ENCODE results near the gene COIL. TPM values are rescaled to one million over a fixed set of nuclear protein-coding genes. Genes with fewer than 3 reads are reported as not detected.

The COIL gene
- total and polyA plus RNA-seq, 9 of the 15 experiments (the other 6 are each of a cell fraction or from before 2014, with no cell fraction given) = 23.9 to 41.3 (median 28.7) TPM

DNA sequence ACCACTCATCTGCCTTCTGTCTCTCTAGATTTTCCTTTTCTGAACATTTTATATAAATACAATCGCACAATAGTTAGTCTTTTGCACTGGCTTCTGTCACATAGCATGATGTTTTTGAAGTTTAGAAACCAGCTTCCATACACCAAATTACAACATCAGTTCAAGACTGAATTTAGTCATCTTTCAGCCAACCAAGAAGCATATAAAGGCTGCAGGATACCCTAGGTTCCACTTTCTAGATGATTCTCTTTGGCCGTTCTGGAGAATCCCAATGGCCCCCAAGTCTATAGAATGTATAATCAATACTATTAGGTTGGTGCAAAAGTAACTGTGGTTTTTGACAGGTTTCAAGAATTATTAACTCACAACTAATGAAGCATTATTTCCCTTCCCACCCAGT is 36.5 kb upstream of the COIL start:
- in situ Hi-C loops (cut with MboI) = no loop called here
- Histone ChIP-seq H3K79me2 (ENCODE audit: control insufficient read depth, insufficient read depth, low read length) (no peaks in the 10 kb centered on the region), H3K4me1 (replicated peaks in 1 of 2; ENCODE audit: control insufficient read depth in 2 of 2, insufficient read depth in 2 of 2, low read length in 2 of 2) (0 out of 5 replicates have a peak, but pooled peaks cover 0 to 3% of the 10 kb centered on the region in 2 experiments), H2AFZ (ENCODE audit: low read depth, low read length) (no peak overlapping the region), H3K9me3 (replicated peaks; ENCODE audit: control insufficient read depth, insufficient read depth, low read depth, low read length) (no peaks in the 10 kb centered on the region), H4K20me1 (replicated peaks; ENCODE audit: control insufficient read depth, insufficient read depth, low read length) (no peaks in the 10 kb centered on the region), H3K4me2 (ENCODE audit: insufficient read depth, low read length) (no peak overlapping the region), H3K27ac (ENCODE audit: extremely low read depth, low read depth, low read length) (no peak overlapping the region), H3K9ac (ENCODE audit: insufficient read depth in 1 of 2, low read depth in 2 of 2, low read length in 2 of 2) (no peak overlapping the region), H3K4me3 (no peak overlapping the region), H3K9me1 (ENCODE audit: control insufficient read depth, insufficient read depth, low read length) (no peaks in the 10 kb centered on the region), H3K27me3 (ENCODE audit: control insufficient read depth in 2 of 2, insufficient read depth in 2 of 2, low read length in 2 of 2) (no peaks in the 10 kb centered on the region), H3K36me3 (ENCODE audit: control insufficient read depth, insufficient read depth, low read length) (no peaks in the 10 kb centered on the region; the same call in 2 of the 3 replicates)
- ChIA-PET CTCF (ENCODE audit: low intra/inter-chr PET ratio) (no interaction called here), POLR2A (interaction anchor here (0.5 kb wide), 1 partner anchor 502 kb away, joined by 4 read pairs; no protein-coding TSS in a partner anchor)
- ATAC-seq = no peak
- DNase-seq (ENCODE audit: extremely low read depth in 1 of 4, low spot score in 3 of 4) = no peak
- intact Hi-C loops (cut with micrococcal nuclease) = no loop called here
- no peak for FAIRE-seq
- no peak for TF ChIP-seq CTBP1 (IDR thresholded peaks at IDR 0.05; ENCODE audit: borderline replicate concordance)
- TF ChIP-seq FOXJ2 (tag; IDR thresholded peaks at IDR 0.05) = no peak
- no peak for TF ChIP-seq ZNF217 (CRISPR knock-in tag; IDR thresholded peaks at IDR 0.05)
- TF ChIP-seq, protein P1, sequence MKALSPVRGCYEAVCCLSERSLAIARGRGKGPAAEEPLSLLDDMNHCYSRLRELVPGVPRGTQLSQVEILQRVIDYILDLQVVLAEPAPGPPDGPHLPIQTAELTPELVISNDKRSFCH (CRISPR knock-in tag; IDR thresholded peaks at IDR 0.05) = no peak
- TF ChIP-seq, protein P1 (tag; IDR thresholded peaks at IDR 0.05) = no peak
- no peak for TF ChIP-seq GABPB2 (CRISPR knock-in tag; conservative IDR thresholded peaks at IDR 0.05)
- TF ChIP-seq CREBBP (IDR thresholded peaks at IDR 0.05; ENCODE audit: low read depth, low read length) = no peak
- no peak for TF ChIP-seq IRF2 (CRISPR knock-in tag; IDR thresholded peaks at IDR 0.05)
- no peak for TF ChIP-seq BRD9 (IDR thresholded peaks at IDR 0.05; ENCODE audit: low read depth, partially characterized antibody)
- no peak for TF ChIP-seq SMAD2 (IDR thresholded peaks at IDR 0.05; ENCODE audit: low read depth, low read length)
- no peak for TF ChIP-seq ZNF175 (CRISPR knock-in tag; IDR thresholded peaks at IDR 0.05; ENCODE audit: low read depth)
- no peak for TF ChIP-seq ZNF589 (CRISPR knock-in tag; IDR thresholded peaks at IDR 0.05; ENCODE audit: low read depth)
- no peak for TF ChIP-seq RNF219 (CRISPR knock-in tag; IDR thresholded peaks at IDR 0.05)
- no peak for TF ChIP-seq NCOR1 (IDR thresholded peaks at IDR 0.05)
- no TSS peak for BruUV-seq (replicated peaks)
- 30% methylated on average over 2 of the region's 2 CpGs for WGBS (ENCODE audit: insufficient coverage, low coverage, missing lambda C conversion rate)
